GM21737 (cell line): ENCODE results near the gene IQCE.

Experiments used
- ATAC-seq: cut with Tn5 transposase; IDR thresholded peaks from one replicate; pipeline ENCODE4 v1.9.1; 2021; ENCODE audit warnings: mild to moderate bottlenecking, moderate library complexity; ENCODE audit not compliant: unreplicated experiment

Gene IQCE

DNA sequence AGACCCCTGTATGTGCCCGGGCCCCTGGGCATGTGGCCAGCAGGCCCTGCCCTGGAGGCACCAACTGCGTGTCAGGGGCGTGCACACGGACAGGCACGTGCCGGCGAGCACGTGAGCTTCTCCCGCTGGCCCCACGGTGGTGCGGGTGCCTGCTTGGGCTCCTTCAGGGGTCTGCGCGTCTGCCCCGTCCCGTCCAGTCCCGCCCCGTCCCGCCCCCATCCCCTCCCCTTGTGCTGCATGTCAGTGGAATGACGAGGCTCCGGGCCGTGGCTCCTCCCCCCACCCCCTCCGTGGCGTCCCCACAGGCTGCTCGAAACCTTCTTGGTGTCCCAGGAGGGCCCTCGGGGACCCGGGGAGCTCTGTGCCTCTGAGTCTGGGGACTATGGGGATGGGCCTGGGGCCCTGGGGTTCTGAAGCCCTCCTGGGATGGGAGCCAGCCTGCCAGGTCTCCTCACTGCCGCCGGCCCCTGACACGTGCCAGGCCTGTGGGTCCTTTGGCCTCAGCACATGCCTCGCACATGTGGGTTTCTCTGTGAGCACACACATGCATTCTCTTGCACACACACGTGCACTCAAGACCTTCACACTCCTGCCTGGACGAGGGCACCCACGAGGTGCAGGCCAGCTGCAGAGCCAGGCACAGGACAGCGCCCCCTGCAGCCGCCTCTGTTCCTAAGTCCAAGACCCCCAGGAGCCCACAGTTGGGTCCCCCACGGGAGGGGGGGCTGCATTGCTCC, 101.7 kb downstream of the IQCE start:
- ATAC-seq, result no peak

DNA sequence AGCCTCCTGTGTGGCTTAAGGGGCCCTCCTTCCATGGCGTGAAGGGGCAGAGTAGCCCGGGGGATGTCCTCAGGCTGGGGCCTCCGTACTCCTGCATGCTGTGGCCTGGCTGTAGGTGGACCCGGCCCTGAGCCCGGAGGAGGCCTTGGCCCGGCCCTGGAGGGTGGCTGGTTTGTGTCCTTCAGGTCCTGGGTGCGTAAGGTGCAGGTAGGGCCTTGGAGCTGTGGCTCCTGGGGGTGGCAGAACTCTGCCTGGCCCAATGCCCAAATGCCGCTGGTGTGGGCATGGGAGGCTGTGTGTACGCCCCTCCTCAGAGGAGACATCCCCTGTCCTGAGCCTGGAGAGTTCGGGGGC, 102.3 kb downstream of the IQCE start:
- no peak for ATAC-seq

DNA sequence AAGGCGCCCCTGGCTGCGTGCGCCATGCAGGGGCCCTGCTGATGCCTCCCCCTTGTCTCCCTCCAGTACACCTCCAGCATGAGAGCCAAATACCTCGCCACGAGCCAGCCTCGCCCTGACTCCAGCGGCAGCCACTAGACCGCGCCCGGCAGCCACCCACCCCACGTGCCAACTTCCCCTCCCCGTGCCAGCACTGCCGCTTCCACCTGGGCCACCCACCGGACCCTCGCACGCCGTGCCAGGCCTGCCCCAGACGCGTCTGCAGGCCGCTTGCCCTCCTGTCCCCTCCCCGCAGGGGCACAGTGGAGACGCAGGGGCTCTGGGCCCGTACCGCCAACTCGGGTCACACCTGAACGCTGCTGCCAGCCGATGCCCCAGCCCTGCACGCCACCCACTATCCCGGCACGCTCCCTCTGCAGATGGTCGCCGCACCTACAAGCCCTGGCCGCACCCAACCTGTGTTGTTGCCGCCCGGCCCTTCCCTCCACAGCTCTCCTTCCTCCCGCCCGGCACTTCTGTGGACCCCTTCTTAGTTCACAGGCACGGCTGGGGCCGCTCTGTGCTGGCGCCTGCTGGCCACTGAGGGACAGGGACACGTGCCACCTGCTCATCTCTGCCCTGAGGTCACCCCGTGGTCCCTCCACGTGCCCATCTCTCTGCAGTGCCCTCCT, 103.0 kb downstream of the IQCE start:
- no peak for ATAC-seq

DNA sequence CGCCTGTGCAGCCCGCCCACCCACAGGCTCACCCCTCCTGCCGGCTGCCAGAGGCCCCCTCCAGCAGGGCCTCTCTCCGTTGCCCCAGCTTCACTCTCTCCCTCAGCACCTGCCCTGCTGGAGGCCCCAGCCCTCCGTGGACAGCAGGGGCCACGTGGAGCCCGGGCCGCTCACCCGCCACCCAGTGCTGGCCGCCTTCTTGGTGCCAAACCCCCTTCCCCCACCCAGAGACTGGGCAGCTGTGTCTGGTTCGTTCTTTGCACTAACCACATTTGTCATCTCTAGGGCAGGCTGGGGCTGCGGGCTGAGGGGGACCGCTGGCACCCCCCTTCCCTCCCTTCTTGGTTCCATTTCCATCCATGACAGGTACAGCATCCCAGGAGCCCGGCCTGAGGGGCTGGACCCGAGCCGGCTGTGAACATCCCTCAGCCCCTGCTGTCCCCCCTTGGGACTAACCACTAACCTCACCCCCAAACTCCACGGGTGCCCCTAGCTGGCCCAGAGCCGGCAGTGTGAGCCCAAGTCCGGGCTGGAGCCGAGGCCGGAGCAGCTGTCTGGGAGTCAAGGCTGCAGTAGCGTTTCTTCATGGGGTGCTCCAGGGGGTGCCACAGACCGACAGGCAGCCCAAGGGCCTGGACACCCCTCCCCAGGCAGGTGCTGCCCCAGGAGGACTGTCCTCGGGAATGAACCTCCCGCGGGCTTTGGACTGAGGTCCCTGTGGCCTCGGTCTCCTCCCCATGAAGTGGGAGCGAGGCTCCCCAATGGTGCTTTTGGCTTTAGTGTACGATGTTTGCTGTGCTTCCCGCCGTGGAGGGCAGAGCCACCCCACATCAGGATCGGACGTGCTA, 103.7 kb downstream of the IQCE start:
- no peak for ATAC-seq

DNA sequence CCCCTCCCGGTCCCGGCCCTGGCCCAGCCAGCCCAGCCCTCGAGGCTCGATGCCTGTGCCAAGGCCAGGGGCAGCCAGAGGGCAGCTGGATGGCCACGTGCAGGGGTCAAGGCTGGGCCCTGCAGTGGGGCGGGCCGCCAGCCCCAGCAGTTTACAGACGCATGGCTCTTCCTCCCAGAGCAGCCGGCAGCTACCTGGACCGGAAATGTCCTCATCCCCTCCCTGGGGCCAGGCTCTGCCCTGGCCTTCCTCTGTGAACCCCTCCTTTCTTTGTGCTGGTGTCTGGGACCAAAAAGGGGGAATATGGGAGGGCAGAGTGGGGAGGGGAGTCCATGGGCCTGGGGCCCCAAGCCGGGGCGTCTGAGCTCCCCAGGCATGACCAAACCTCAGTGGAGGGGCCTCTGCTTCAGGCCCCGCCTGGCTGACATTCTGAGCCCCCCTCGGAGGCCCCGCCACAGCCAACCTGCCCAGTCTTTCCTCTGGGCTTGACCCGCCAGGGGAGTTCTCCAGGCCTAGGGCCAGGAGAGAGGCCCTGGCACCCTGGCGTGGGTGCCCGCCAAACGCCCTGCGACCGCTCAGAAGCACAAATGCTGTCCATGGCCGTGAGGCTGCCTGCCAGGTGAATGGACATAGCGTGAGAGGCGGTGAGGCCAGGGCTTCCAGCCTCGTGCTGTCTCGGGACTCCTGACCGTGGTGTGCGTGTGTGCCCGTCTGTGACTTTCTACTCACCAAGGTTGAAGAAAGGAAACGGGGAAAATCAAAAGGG, 104.5 kb downstream of the IQCE start:
- ATAC-seq, result no peak

- no peak for ATAC-seq
Measured at GRCh38 chr7:2663960-2664359, 105.2 kb downstream of the IQCE start.
